ENCODE results near the gene RB1.
"Not testable (repeated sequence)": the region's sequence is repeated elsewhere in the genome, so short reads cannot be mapped to it uniquely, and the experiment has no call there.

RB1 gene

GRCh38 chr13:48349525-48349924 lies 46.0 kb downstream of the RB1 start:
- DNase-seq (ENCODE audit: low spot score) = no peak

DNA sequence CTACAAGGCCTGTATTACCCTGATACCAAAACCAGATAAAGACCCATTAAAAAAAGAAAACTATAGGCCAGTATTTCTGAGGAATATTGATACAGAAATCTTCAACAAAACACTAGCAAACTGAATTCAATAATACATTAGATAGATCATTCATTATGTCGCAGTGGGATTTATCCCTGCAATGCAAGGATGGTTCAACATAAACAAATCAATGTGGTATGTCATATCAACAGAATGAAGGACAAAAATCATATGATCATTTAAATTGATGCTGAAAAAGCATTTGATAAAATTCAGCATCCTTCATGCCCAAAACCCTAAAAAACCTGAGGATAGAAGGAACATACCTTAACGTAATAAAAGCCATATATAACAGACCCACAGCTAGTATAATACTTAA lies 50.0 kb downstream of the RB1 start:
- no peak for DNase-seq (ENCODE audit: low spot score)

DNA sequence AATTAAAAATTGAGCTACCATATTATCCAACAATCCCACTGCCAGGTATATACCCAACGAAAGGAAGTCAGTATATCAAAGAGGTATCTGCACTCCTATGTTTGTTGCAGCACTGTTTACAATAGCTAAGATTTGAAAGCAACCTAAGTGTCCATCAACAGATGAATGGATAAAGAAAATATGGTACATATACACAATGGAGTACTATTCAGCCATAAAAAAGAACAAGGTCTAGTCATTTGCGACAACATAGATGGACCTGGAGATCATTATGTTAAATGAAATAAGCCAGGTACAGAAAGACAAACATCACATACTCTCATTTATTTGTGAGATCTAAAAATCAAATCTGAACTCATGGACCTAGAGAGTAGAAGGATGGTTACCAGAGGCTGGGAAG lies 52.0 kb downstream of the RB1 start:
- not testable (repeated sequence) for DNase-seq (ENCODE audit: low spot score)

DNA sequence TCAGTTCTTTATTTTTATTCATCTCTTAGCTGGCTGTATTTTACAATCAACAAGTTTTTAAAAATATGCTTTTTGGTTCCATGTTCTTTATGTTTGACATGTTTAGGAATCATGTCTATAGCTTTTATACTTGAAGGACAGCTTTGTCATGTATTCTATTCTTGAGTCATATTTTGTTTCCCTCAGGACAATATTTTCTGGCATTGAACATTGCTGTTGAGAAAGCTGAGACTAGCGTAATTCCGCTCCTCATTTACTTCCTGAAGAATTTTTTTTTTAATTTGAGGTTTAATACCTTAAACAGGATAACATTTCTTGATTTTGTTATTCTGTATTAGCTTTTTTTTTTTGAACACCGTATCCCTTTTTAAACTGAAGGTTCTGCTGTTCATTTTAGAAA lies 53.2 kb downstream of the RB1 start:
- DNase-seq (ENCODE audit: low spot score) = no peak

DNA sequence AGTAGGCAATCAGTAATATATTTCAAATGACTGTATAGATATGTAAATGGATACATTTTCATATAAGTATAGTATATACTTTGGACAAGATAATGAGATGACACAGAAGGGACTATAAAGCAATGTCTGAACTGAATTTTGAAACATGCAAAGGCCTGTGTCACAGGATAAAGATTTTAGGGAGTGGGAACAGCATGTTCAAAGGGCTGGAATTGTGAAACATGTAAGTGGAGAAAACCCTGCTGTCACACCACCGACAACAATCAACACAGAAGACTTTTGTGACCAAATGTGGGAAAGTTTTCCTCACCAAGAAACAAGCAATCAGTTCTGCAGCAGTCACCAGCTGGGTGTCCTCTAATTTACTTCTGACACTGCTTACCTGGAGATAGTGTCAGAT lies 66.4 kb downstream of the RB1 start:
- no peak for DNase-seq (ENCODE audit: low spot score)

DNA sequence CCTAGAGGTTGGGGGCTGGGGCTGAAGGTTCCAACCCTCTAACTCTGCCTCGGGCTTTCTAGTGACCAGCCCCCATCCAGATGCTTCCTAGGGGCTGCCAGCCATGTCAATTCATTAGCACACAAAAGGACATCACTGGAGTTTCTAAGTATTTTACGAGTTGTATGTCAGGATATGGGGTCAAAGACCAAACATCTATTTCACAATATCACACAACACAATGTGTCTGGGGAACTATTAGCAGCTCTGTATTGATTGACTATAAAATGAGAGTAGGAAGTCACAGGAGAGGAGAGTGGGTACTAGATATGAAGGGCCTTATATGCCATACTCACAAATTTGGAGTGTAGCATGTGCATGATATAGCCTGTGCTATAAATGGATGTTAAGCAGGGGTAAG lies 67.3 kb downstream of the RB1 start:
- no peak for DNase-seq (ENCODE audit: low spot score)

GRCh38 chr13:48377857-48378256 lies 74.3 kb downstream of the RB1 start:
- no peak for DNase-seq (ENCODE audit: low spot score)

- no peak for DNase-seq (ENCODE audit: low spot score)
These were observed 77.0 kb downstream of the RB1 start for GRCh38 chr13:48380581-48380980.

DNA sequence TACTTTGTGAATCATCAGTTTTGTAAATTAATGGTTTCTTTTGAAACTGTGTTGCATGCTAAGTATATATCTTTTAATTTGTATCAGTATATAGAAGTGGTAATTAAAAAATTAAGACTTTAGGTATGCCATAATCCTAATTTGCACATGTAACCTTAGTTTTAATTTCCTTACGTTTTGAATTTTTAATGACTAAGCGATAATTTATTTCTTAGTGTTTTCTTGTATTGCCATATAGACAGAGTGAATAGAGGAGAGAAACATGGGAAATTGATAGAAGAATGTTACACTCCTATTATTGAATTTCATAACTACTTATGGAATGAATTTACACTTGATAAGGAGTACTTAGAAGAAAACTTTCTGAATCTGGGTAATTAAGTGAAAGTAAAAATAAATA lies 79.8 kb downstream of the RB1 start:
- DNase-seq (ENCODE audit: low spot score) = no peak

DNA sequence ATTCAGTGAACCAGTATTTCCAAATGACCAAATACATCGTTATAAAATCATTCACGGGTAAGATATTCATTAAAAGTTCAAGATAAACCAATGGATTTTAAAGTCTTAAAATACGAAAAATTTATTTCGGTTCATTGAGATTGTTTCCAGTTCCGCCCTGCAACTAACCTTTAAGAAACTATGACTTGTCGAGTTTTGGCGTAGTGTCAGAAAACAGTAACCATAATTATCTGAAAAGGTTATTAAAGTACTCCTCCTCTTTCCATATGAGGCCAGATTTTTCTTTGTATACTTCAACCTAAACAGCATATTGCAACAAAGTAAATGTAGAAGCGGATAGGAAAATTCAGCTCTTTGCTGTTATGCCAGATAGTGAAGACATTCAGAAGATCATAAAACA lies 83.3 kb downstream of the RB1 start:
- no peak for DNase-seq (ENCODE audit: low spot score)

GRCh38 chr13:48391257-48391656 lies 87.7 kb downstream of the RB1 start:
- no peak for DNase-seq (ENCODE audit: low spot score)

- DNase-seq (ENCODE audit: low spot score) = no peak
These were observed 89.6 kb downstream of the RB1 start for GRCh38 chr13:48393030-48393697.

GRCh38 chr13:48393698-48394085 lies 90.1 kb downstream of the RB1 start:
- DNase-seq (ENCODE audit: low spot score) = no peak

DNA sequence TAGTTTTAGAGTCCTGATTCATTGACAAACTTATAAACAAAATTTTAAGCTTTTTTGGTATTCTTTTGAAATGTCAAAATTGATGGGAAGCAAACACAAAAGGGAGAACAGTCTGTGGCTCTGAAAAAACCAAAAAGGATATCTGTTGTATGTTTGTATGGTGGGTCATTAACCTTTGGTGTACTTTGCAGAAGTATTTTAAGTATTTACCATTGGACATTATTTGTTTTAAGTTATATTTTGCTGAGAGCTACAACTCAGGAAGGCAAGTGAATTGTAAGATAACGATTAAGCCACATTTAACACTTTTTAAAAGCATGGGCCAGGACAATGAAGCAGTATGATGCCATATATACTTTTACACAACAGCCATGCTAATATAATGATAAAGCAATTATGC lies 94.2 kb downstream of the RB1 start:
- DNase-seq (ENCODE audit: low spot score) = no peak

GRCh38 chr13:48398450-48399095 lies 95.0 kb downstream of the RB1 start:
- DNase-seq (ENCODE audit: low spot score) = no peak

- DNase-seq (ENCODE audit: low spot score) = no peak
These were observed 96.6 kb downstream of the RB1 start for GRCh38 chr13:48400090-48400694.

DNA sequence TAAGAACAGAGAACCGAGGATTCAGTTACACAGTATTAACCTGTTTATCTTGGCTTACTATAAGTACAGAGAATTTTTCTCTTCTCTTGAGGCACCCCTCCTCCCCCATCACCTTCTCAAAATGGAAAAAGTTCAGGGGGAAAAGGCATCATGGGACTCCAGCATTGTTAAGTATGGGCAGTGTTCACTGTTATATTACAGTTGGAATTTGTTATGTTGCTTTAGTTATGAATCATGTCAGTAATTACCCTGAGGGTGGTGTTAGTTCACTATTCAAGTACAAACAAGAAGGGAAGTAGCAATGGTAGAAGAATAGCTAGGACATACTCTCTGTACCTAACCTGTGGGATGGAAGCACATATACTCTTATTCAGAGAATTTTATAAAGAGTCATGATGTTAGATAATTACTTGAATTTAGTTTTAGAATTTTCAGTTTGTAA lies 97.3 kb downstream of the RB1 start:
- no peak for DNase-seq (ENCODE audit: low spot score)

DNA sequence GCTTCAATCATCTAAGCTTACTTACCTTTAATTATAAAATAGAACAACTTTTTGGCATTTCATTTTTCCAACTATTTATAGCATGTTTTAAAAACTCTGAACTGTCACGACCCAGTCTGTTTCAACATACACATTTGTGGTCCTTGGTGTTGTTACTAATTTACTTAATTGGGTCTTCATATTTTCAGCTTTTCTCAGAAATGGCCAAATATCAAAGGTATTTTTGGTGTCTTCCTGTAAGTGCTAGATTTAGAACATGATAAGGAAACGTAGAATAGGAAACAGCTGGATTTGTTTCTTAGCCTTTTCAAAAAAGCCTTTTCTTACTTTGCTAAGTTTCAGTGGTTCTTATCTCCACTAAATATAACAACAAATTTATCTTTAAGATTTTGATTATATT lies 97.9 kb downstream of the RB1 start:
- no peak for DNase-seq (ENCODE audit: low spot score)

GRCh38 chr13:48402325-48402932 lies 98.9 kb downstream of the RB1 start:
- DNase-seq (ENCODE audit: low spot score) = no peak

GRCh38 chr13:48403151-48403631 lies 99.6 kb downstream of the RB1 start:
- no peak for DNase-seq (ENCODE audit: low spot score)

DNA sequence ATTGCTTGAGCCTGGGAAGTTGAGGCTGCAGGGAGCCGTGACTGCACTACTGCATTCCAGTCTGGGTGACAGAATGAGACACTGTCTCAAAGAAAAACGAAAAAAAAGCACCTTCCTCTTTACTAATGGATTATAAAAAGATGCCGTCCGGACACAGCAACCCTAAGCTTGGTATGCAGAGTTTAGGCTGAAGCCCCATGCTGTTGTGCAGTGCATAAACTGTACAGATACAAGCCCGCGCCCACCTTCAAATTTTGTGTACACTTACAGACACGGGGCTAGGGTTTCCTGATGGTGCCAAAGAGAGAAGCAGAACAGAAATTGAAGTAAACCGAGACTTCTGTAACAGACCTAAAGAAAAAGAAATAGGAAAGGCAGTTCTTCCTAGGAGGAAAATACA lies 100.4 kb downstream of the RB1 start:
- no peak for DNase-seq (ENCODE audit: low spot score)

- no peak for DNase-seq (ENCODE audit: low spot score)
These were observed 101.4 kb downstream of the RB1 start for GRCh38 chr13:48404952-48405351.

DNA sequence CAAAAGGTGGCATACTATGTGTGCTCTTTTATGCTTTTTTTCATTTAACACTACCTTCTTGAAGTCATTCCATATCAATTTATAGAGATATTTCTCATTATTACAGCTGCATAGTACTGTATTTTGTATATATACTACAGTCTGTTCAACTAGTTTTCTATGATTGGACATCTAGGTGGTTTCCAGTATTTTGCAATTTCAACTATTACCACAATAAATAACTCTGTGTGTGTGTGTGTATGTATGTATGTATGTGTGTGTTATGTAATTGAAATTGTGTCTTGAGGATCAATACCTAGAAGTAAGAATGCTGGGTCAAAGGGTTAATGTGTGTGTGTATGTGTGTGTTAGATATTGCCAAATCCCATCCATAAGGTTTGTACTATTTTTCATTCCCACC lies 102.3 kb downstream of the RB1 start:
- DNase-seq (ENCODE audit: low spot score) = no peak
